HCEC 1CT (cell line): Measurements from ENCODE around the gene LINGO4.
"Not testable (repeated sequence)": the region's sequence is repeated elsewhere in the genome, so short reads cannot be mapped to it uniquely, and the experiment has no call there.

Source experiments
- DNase-seq: peaks from one replicate; pipeline ENCODE4 v3.0.0-alpha.2; 2017

The LINGO4 gene

GRCh38 chr1:151777317-151777716 is 27.9 kb downstream of the LINGO4 start:
- DNase-seq: no peak

DNA sequence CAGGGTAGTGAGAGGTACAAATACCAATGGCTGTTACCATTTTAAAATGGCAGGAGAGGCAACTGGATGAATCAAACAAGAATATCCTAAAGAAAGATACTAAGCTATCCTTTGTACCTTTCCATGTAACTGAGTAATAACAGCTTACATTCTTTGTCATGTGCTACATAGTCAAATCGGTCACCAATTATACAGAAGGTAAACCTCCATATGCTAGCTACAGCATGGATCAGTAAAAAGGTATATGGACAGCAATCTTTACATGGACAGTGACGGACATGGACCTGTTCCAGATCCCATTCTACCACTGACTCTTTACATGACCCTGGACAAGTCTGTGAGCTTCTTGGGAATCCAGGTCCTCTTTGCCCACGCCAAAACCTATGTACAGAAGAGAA is 28.6 kb downstream of the LINGO4 start:
- DNase-seq: no peak

GRCh38 chr1:151775894-151776664 is 29.1 kb downstream of the LINGO4 start:
- no peak for DNase-seq

- no peak for DNase-seq
These were observed 30.8 kb downstream of the LINGO4 start for GRCh38 chr1:151774256-151774922.

- DNase-seq: peak; percentile 62
These were observed 31.5 kb downstream of the LINGO4 start for GRCh38 chr1:151773702-151774101.

GRCh38 chr1:151769270-151769669 is 35.9 kb downstream of the LINGO4 start:
- DNase-seq: not testable (repeated sequence)

DNA sequence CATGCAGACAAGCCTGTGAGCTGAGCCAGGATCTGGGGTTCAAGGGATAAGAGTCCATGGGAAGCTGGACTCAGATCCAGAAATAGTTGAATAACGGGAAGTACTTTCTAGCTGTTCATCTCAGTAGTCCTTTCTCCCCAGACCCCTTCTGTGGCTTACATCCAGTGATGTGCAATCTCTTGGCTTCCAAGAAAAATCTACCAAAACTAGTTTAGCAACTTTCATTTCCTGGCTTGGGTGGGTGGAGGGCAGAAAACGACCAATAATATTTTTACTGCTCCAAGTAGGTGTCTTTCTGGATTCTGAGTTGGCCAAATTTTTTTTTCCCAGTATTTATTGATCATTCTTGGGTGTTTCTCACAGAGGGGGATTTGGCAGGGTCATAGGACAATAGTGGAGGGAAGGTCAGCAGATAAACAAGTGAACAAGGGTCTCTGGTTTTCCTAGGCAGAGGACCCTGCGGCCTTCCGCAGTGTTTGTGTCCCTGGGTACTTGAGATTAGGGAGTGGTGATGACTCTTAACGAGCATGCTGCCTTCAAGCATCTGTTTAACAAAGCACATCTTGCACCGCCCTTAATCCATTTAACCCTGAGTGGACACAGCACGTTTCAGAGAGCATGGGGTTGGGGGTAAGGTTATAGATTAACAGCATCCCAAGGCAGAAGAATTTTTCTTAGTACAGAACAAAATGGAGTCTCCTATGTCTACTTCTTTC is 36.7 kb downstream of the LINGO4 start:
- not testable (repeated sequence) for DNase-seq

GRCh38 chr1:151763990-151764389 is 41.2 kb downstream of the LINGO4 start:
- no peak for DNase-seq

- peak; percentile 81 for DNase-seq
These were observed 42.0 kb downstream of the LINGO4 start, which contains the start of gene MRPL9 for GRCh38 chr1:151762941-151763921. Gene MRPL9 (minus strand): TSS chr1:151763496. CDS start chr1:151763479, 17 bp downstream.

DNA sequence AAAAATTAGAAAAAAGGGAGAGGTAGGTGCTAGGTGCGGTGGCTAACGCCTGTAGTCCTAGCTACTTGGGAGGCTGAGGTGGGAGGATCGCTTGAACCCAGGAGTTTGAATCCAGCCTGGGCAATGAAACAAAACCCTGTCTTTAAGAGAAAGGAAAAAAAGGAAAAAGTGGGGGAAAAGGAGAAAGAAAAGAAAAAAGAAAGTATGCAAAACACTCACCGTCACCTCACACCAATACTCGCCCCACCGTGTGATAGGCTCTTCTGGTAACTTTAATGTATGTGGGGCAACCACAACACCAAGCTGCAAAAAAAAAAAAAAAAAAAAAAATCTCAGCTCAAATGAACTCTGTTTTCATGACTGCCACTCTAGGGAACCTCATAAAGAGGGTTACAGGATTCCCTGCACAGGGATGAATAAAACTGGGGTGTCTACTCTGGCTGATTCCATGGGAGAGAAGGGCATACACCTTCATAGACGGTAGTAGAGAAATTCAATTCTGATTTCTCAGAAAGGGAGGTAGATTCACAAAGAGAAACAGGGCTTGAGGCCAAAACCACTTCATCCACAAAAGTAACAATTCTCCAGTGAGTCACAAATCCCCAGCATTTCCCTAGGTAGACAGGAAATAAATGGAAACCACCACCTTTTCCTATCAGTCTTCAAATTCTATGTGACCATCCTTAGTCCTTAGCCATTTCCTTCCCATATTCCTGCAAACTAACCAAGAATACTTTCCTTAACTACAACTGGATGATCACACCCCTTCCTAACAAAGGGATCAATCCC is 44.4 kb downstream of the LINGO4 start:
- DNase-seq: no peak

GRCh38 chr1:151759241-151759640 is 46.0 kb downstream of the LINGO4 start:
- no peak for DNase-seq

DNA sequence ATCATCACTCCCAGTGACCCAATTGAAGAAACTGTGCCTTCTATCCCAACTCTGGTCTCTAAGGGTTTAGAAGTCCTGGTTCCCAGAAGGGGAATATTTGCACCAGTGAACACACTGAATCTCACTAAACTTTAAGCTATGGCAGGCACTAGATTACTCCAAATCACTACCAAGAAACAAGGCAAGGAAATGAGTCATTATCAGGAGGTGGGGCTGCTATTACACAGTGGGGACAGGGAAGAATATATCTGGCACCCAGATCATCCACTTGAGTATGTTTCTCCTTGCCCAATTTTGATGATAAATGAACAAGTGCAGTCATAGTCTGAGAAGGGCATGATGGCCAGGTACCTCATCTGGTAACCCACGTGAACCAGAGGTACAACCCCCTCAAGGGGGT is 48.9 kb downstream of the LINGO4 start:
- DNase-seq: peak; percentile 55
